Measurements from ENCODE around the gene GPR55. TPM values are rescaled to one million over a fixed set of nuclear protein-coding genes. Genes with fewer than 3 reads are reported as not detected.

GPR55 gene
- total RNA-seq, 8 experiments from 2014 or later = 0.05 to 0.90 (median 0.23) TPM

GRCh38 chr2:230957756-230958391 lies 32.8 kb upstream of the GPR55 start:
- in situ Hi-C loops (cut with MboI; ENCODE audit: low pct_unique_long_range_greater_than_20kb in 2 of 9, low sequenced_read_pairs in 9 of 9, unreplicated experiment in 9 of 9) = no loop called here
- ATAC-seq (replicated peaks in 6 of 8) = no peak
- Histone ChIP-seq H3K4me1 (replicated peaks in 1 of 2) (peaks cover 0 to 3% of the 10 kb centered on the region in 2 donors), H3K27ac (no peak overlapping the region), H3K4me3 (peak overlapping the region in 4 of 5 donors; percentile 9 to 27 (median 19))

- WGBS, 10 experiments = 19 to 80% (median 32%) methylated on average over 3 to 30 of the region's 43 CpGs
- peaks cover 0 to 3% of the 10 kb centered on the region in 2 donors for H3K4me1 ChIP-seq (replicated peaks in 1 of 2)
- ATAC-seq (replicated peaks in 6 of 8) = peak; percentile 77 to 99 (median 92)
Measured at GRCh38 chr2:230956827-230957755, 32.0 kb upstream of the GPR55 start.

GRCh38 chr2:230955163-230955737 lies 30.2 kb upstream of the GPR55 start:
- ATAC-seq (replicated peaks in 6 of 8) = no peak
- in situ Hi-C loops (cut with MboI; ENCODE audit: low pct_unique_long_range_greater_than_20kb in 2 of 9, low sequenced_read_pairs in 9 of 9, unreplicated experiment in 9 of 9) = no loop called here
- Histone ChIP-seq H3K27ac (no peak overlapping the region), H3K4me3 (no peak overlapping the region), H3K4me1 (replicated peaks in 1 of 2) (peaks cover 0 to 3% of the 10 kb centered on the region in 2 donors)
- WGBS, 10 experiments = 0 to 100% (median 50%) methylated on average over 1 of the region's 1 CpG; no CpG with 5 or more reads in 5 of the 10 experiments

More at GRCh38 chr2:230956827-230957755, 32.0 kb upstream of the GPR55 start:
- Histone ChIP-seq H3K4me3 (peak overlapping the region; percentile 3 to 27 (median 17)), H3K27ac (no peak overlapping the region)
- in situ Hi-C loops (cut with MboI; ENCODE audit: low pct_unique_long_range_greater_than_20kb in 2 of 9, low sequenced_read_pairs in 9 of 9, unreplicated experiment in 9 of 9) = no loop called here

- in situ Hi-C loops (cut with MboI; ENCODE audit: low pct_unique_long_range_greater_than_20kb in 2 of 9, low sequenced_read_pairs in 9 of 9, unreplicated experiment in 9 of 9) = no loop called here
- Histone ChIP-seq H3K4me3 (no peak overlapping the region), H3K4me1 (replicated peaks in 1 of 2) (peaks cover 0 to 3% of the 10 kb centered on the region in 2 donors), H3K27ac (no peak overlapping the region)
- no peak for ATAC-seq (replicated peaks in 6 of 8)
Measured at GRCh38 chr2:230954746-230955145, 29.7 kb upstream of the GPR55 start.

GRCh38 chr2:230953845-230954244 lies 28.8 kb upstream of the GPR55 start:
- in situ Hi-C loops (cut with MboI; ENCODE audit: low pct_unique_long_range_greater_than_20kb in 2 of 9, low sequenced_read_pairs in 9 of 9, unreplicated experiment in 9 of 9) = no loop called here
- ATAC-seq (replicated peaks in 6 of 8) = no peak
- Histone ChIP-seq H3K4me1 (replicated peaks in 1 of 2) (peaks cover 0 to 3% of the 10 kb centered on the region in 2 donors), H3K4me3 (no peak overlapping the region), H3K27ac (no peak overlapping the region)
- 35 to 100% (median 70%) methylated on average over 3 to 5 of the region's 9 CpGs; no CpG with 5 or more reads in 5 of the 10 experiments for WGBS, 10 experiments

- WGBS, 10 experiments = 80 to 100% (median 90%) methylated on average over 1 to 8 of the region's 10 CpGs; no CpG with 5 or more reads in 5 of the 10 experiments
- ATAC-seq (replicated peaks in 6 of 8) = no peak
- in situ Hi-C loops (cut with MboI; ENCODE audit: low pct_unique_long_range_greater_than_20kb in 2 of 9, low sequenced_read_pairs in 9 of 9, unreplicated experiment in 9 of 9) = no loop called here
Measured at GRCh38 chr2:230952226-230952956, 27.3 kb upstream of the GPR55 start.

GRCh38 chr2:230951396-230951795 lies 26.4 kb upstream of the GPR55 start:
- Histone ChIP-seq H3K27ac (no peak overlapping the region), H3K4me3 (no peak overlapping the region), H3K4me1 (replicated peaks in 1 of 2) (no peaks in the 10 kb centered on the region)
- peak in 1 of 8 experiments; percentile 16 for ATAC-seq (replicated peaks in 6 of 8)
- 40 to 100% (median 94%) methylated on average over 1 to 2 of the region's 2 CpGs; no CpG with 5 or more reads in 5 of the 10 experiments for whole genome bisulfite sequencing, 10 experiments
- in situ Hi-C loops (cut with MboI; ENCODE audit: low pct_unique_long_range_greater_than_20kb in 2 of 9, low sequenced_read_pairs in 9 of 9, unreplicated experiment in 9 of 9) = no loop called here

More at GRCh38 chr2:230952226-230952956, 27.3 kb upstream of the GPR55 start:
- Histone ChIP-seq H3K4me1 (replicated peaks in 1 of 2) (peaks cover 0 to 3% of the 10 kb centered on the region in 2 donors), H3K4me3 (no peak overlapping the region), H3K27ac (no peak overlapping the region)

GRCh38 chr2:230950874-230951339 lies 25.9 kb upstream of the GPR55 start:
- WGBS, 10 experiments = 0 to 97% (median 79%) methylated on average over 1 to 6 of the region's 10 CpGs; no CpG with 5 or more reads in 3 of the 10 experiments
- in situ Hi-C loops (cut with MboI; ENCODE audit: low pct_unique_long_range_greater_than_20kb in 2 of 9, low sequenced_read_pairs in 9 of 9, unreplicated experiment in 9 of 9) = no loop called here

GRCh38 chr2:230949966-230950873 lies 25.2 kb upstream of the GPR55 start:
- Histone ChIP-seq H3K4me1 (replicated peaks in 1 of 2) (no peaks in the 10 kb centered on the region), H3K27ac (no peak overlapping the region), H3K4me3 (no peak overlapping the region)
- WGBS, 10 experiments = 39 to 98% (median 89%) methylated on average over 5 to 15 of the region's 20 CpGs
- in situ Hi-C loops (cut with MboI; ENCODE audit: low pct_unique_long_range_greater_than_20kb in 2 of 9, low sequenced_read_pairs in 9 of 9, unreplicated experiment in 9 of 9) = no loop called here
- ATAC-seq (replicated peaks in 6 of 8) = no peak

More at GRCh38 chr2:230950874-230951339, 25.9 kb upstream of the GPR55 start:
- Histone ChIP-seq H3K27ac (no peak overlapping the region), H3K4me3 (no peak overlapping the region), H3K4me1 (replicated peaks in 1 of 2) (no peaks in the 10 kb centered on the region)
- ATAC-seq (replicated peaks in 6 of 8) = no peak

GRCh38 chr2:230947908-230948365 lies 22.9 kb upstream of the GPR55 start:
- H3K4me1 ChIP-seq (replicated peaks in 1 of 2) = no peaks in the 10 kb centered on the region
- in situ Hi-C loops (cut with MboI; ENCODE audit: low pct_unique_long_range_greater_than_20kb in 2 of 9, low sequenced_read_pairs in 9 of 9, unreplicated experiment in 9 of 9) = no loop called here
- no peak for ATAC-seq (replicated peaks in 6 of 8)
- 33 to 100% (median 98%) methylated on average over 1 to 3 of the region's 10 CpGs; no CpG with 5 or more reads in 6 of the 10 experiments for WGBS, 10 experiments
- no peak overlapping the region for H3K4me3 ChIP-seq
- no peak overlapping the region for H3K27ac ChIP-seq

GRCh38 chr2:230947235-230947576 lies 22.2 kb upstream of the GPR55 start:
- no peak overlapping the region for H3K27ac ChIP-seq
- no peaks in the 10 kb centered on the region for H3K4me1 ChIP-seq (replicated peaks in 1 of 2)
- 20 to 80% (median 47%) methylated on average over 1 to 2 of the region's 3 CpGs; no CpG with 5 or more reads in 6 of the 10 experiments for WGBS, 10 experiments
- in situ Hi-C loops (cut with MboI; ENCODE audit: low pct_unique_long_range_greater_than_20kb in 2 of 9, low sequenced_read_pairs in 9 of 9, unreplicated experiment in 9 of 9) = no loop called here
- ATAC-seq (replicated peaks in 6 of 8) = no peak
- no peak overlapping the region for H3K4me3 ChIP-seq
